Lower leg skin (tissue), 3 donors: Measurements from ENCODE around the gene YTHDF1.

ENCODE experiments used
- CTCF ChIP-seq, 3 donors: fragments of 450-650 bp; IDR thresholded peaks; one replicate each; pipeline ENCODE4 v1.5.1; 2016; ENCODE audit warnings: antibody characterized with exemption in 3 of 3, mild to moderate bottlenecking in 3 of 3, moderate library complexity in 2 of 3
- POLR2A ChIP-seq, 2 donors: fragments of 450-650 bp; IDR thresholded peaks; one replicate each; pipeline ENCODE4 v1.6.1; 2016 to 2017; ENCODE audit warnings: antibody characterized with exemption in 2 of 2, mild to moderate bottlenecking in 1 of 2, moderate library complexity in 1 of 2

- no peak for TF ChIP-seq CTCF (IDR thresholded peaks at IDR 0.05)
- no peak for TF ChIP-seq POLR2A (IDR thresholded peaks at IDR 0.05)
These were observed 42.9 kb upstream of the YTHDF1 start for GRCh38 chr20:63258781-63259180.
